ENCODE results near the gene CCDC179. TPM values are rescaled to one million over a fixed set of nuclear protein-coding genes. Genes with fewer than 3 reads are reported as not detected.
A peak's percentile ranks its signal among the peaks of the same experiment; 100 is the strongest.

CCDC179 gene
- total and polyA plus RNA-seq, 9 of the 15 experiments (the other 6 are each of a cell fraction or from before 2014, with no cell fraction given): not detected

DNA sequence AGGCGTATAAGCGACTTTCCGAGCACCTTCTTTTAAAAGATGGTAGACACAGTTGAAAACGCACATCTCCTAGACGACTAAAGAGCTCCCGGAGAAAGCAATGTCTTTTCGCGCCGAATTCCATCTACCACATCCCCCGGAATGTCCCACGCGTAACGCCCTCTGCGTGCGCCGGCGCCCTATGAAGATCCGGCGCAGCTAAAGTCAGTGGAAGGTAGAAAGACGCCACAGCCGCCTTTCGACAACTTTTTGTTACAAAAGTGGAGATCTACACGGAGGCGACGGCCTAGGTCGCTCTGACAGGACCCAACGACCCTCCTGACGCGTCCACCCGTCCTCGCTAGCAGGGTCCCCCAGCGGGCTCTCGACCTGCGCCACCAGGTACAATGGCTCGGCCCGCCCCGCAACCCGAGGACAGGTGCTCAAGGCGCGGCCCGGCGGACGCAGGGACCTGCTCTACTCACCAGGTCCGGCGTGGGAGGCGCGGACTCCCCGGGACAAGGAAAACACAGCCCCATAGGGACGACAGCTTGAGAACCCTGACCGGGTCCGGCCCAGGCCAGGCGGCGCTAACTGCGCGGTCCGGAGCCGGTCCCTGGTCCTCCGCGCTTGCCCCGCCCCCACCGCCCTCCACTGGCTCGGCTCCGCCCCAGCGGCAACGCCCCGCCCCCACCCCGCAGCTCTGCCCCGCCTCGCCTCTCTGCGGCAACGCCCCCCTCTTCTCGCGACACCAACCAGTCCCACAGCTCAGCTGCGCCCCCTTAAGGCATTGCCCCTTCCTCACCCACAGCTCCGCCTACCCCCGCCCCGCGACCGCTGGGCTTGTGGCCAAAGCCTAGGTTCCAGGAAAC, 30.8 kb downstream of the CCDC179 start, which contains the start of gene SVIP (continued):
- TF ChIP-seq HINFP (tag; conservative IDR thresholded peaks at IDR 0.05; ENCODE audit: low read depth) (peak; percentile 64; the same call in 1 of the 2 replicates), RB1 (IDR thresholded peaks at IDR 0.05; ENCODE audit: low read depth) (peak; percentile 43; the same call in 1 of the 2 replicates), FOXA1 (IDR thresholded peaks at IDR 0.05; ENCODE audit: borderline replicate concordance) (no peak), ZNF224 (CRISPR knock-in tag; IDR thresholded peaks at IDR 0.05) (no peak), MTA2 (IDR thresholded peaks at IDR 0.05; ENCODE audit: low read depth) (no peak), KDM5B (IDR thresholded peaks at IDR 0.05; ENCODE audit: insufficient replicate concordance, low read depth, low read length) (peak; percentile 89), REST (IDR thresholded peaks at IDR 0.05; ENCODE audit: borderline replicate concordance) (no peak), REST (CRISPR knock-in tag; IDR thresholded peaks at IDR 0.05; ENCODE audit: low read depth) (0 out of 2 replicates have a peak, but pooled peaks have one; percentile 62), KLF16 (IDR thresholded peaks at IDR 0.05) (peak; percentile 35; the same call in 1 of the 2 replicates), CBX1 (IDR thresholded peaks at IDR 0.05; ENCODE audit: low read depth) (peak; percentile 53; the same call in 1 of the 2 replicates)
- TF ChIP-seq, protein P1, sequence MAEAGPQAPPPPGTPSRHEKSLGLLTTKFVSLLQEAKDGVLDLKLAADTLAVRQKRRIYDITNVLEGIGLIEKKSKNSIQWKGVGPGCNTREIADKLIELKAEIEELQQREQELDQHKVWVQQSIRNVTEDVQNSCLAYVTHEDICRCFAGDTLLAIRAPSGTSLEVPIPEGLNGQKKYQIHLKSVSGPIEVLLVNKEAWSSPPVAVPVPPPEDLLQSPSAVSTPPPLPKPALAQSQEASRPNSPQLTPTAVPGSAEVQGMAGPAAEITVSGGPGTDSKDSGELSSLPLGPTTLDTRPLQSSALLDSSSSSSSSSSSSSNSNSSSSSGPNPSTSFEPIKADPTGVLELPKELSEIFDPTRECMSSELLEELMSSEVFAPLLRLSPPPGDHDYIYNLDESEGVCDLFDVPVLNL (CRISPR knock-in tag; IDR thresholded peaks at IDR 0.05; ENCODE audit: low read depth): no peak
- TF ChIP-seq, protein P2, sequence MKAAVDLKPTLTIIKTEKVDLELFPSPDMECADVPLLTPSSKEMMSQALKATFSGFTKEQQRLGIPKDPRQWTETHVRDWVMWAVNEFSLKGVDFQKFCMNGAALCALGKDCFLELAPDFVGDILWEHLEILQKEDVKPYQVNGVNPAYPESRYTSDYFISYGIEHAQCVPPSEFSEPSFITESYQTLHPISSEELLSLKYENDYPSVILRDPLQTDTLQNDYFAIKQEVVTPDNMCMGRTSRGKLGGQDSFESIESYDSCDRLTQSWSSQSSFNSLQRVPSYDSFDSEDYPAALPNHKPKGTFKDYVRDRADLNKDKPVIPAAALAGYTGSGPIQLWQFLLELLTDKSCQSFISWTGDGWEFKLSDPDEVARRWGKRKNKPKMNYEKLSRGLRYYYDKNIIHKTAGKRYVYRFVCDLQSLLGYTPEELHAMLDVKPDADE (conservative IDR thresholded peaks at IDR 0.05; ENCODE audit: control insufficient read depth, low read depth, low read length): peak; percentile 66
- TF ChIP-seq, protein P3, sequence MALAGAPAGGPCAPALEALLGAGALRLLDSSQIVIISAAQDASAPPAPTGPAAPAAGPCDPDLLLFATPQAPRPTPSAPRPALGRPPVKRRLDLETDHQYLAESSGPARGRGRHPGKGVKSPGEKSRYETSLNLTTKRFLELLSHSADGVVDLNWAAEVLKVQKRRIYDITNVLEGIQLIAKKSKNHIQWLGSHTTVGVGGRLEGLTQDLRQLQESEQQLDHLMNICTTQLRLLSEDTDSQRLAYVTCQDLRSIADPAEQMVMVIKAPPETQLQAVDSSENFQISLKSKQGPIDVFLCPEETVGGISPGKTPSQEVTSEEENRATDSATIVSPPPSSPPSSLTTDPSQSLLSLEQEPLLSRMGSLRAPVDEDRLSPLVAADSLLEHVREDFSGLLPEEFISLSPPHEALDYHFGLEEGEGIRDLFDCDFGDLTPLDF (CRISPR knock-in tag; IDR thresholded peaks at IDR 0.05): peak; percentile 56; the same call in 1 of the 2 replicates
